GM19328 (cell line): ENCODE data around the gene ITFG1.
"Not testable (repeated sequence)": the region's sequence is repeated elsewhere in the genome, so short reads cannot be mapped to it uniquely, and the experiment has no call there.

Source experiments
- ATAC-seq: cut with Tn5 transposase; IDR thresholded peaks from one replicate; pipeline ENCODE4 v1.9.1; 2021; ENCODE audit warnings: mild to moderate bottlenecking, moderate library complexity; ENCODE audit not compliant: unreplicated experiment

Gene ITFG1

GRCh38 chr16:47342055-47342454 lies 118.8 kb downstream of the ITFG1 start:
- no peak for ATAC-seq

- ATAC-seq = not testable (repeated sequence)
Measured at GRCh38 chr16:47330562-47330961, 130.3 kb downstream of the ITFG1 start.

DNA sequence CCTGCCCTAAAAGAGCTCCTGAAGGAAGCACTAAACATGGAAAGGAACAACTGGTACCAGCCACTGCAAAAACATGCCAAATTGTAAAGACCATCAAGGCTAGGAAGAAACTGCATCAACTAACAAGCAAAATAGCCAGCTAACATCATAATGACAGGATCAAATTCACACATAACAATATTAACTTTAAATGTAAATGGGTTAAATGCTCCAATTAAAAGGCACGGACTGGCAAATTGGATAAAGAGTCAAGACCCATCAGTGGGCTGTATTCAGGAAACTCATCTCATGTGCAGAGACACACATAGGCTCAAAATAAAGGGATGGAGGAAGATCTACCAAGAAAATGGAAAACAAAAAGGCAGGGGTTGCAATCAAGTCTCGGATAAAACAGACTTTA lies 136.6 kb downstream of the ITFG1 start:
- not testable (repeated sequence) for ATAC-seq

DNA sequence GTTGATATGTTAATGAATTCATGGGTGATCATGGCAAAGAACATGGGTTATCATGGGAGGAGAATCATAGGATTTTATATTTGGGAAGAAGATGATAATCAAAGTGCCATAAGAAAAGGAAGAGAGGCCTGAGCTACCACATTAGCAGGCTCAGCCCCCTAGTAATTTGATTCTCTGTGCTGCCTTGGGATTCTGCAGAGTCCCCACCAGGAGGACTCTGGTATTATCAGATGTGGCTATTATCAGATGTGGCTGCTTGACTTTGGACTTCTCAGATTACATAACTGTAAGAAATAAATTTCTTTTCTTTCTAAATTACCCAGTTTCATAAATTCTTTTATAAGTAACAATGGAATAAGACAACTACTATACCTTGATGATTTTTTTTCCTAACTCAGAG lies 137.6 kb downstream of the ITFG1 start:
- ATAC-seq = no peak

- no peak for ATAC-seq
Measured at GRCh38 chr16:47320546-47321310, 140.1 kb downstream of the ITFG1 start.

- no peak for ATAC-seq
Measured at GRCh38 chr16:47317465-47318240, 143.2 kb downstream of the ITFG1 start.

DNA sequence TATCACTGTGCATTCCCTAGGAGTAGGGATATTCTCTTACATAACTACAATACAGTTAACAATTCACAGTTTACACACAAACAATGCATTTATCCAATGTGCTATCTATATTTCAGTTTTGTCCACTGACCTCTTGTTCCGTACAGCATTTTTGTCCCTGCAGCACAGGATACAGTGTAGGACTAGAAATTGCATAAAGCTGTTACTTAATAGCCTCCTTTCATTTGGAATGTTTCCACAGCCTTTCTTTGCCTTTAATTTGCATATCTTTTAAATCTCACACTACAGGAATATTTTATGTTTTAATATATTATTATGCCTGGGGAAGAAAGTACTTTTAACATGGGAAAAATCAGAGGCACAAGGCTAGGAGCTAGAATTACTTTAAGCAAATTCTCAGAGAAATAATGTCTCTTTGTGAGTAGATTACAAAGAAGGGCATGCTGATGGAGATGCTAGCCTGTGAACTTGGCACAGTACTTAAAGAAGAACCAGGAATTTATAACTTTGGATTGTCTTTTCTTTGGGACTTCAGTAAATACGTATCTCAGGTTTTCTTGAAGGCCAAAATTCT lies 144.3 kb downstream of the ITFG1 start:
- no peak for ATAC-seq

DNA sequence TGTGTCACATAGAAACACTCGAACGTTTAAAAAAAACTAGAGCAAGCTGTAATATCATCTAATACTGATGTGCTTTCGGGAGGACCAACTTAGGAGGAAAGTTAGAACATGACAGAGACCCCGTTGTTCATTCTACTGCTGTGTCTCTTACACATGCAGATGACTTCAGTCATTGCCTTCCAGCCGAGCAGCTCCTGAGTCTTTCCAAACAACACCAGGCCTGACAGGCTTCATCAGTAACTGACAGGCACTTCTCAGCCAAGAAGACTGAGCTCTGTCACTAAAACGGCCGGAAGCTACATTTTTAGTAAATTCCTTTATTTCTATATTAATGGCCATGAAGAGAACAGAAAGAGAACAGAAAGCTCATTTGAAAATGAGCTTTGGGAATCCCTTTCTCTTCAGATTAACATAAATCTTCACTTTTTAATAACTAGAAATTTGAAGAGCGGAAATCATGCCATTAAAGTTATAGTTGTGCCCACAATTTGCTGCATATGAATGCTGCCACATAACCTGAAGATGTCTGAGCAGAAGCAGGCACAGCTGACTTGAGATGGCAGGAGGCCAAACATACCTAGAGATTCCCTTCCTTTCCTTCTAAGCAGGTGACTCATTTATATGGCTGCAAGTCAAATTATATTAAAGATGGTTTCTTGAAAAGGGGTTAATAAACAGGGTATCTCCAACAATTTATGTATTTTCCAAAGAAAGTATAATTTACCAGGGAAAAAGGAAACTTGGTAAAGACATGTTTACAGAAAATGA lies 148.9 kb downstream of the ITFG1 start:
- ATAC-seq = no peak

GRCh38 chr16:47310792-47311211 lies 150.1 kb downstream of the ITFG1 start:
- ATAC-seq = no peak

GRCh38 chr16:47309581-47310312 lies 151.1 kb downstream of the ITFG1 start:
- ATAC-seq = no peak

DNA sequence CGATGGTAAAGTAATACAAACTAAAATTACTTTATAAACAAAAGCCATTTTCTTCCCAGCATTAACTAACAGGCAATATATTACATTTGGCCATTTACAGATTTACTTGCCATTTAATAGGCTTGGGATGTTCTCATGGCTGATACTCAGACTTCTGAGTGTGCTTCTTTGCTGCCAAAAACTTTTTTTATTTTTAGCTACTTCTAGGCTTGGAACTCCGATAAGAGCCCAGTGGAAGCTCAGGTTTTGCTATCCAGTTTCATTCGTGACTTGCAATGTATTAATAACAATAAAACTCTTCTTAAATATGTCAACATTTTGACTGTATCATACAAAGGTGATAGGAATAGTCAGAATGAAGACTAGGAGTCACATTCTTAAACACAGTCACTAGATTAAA lies 152.3 kb downstream of the ITFG1 start:
- no peak for ATAC-seq

DNA sequence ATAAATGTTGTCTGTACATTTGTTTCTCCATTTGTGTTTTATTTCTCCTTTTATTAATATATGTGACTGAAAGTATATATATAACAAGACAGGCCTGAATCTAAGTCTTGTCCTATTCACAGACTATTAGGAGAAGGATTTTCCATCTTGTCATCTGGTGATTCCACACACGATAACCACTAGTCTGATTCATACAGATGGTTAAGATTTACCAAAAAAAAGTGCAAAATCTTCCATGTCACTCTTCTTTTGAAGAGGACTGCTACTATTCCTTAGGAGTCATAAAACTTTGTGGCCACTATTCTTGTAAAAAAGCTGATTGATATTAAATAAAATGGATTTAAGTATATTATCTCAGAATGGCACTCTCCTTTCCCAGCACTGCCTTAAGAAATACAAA lies 156.3 kb downstream of the ITFG1 start:
- no peak for ATAC-seq

- ATAC-seq = no peak
Measured at GRCh38 chr16:47299587-47299986, 161.3 kb downstream of the ITFG1 start.

- no peak for ATAC-seq
Measured at GRCh38 chr16:47284999-47285398, 175.9 kb downstream of the ITFG1 start.

GRCh38 chr16:47278306-47278970 lies 182.4 kb downstream of the ITFG1 start:
- no peak for ATAC-seq

DNA sequence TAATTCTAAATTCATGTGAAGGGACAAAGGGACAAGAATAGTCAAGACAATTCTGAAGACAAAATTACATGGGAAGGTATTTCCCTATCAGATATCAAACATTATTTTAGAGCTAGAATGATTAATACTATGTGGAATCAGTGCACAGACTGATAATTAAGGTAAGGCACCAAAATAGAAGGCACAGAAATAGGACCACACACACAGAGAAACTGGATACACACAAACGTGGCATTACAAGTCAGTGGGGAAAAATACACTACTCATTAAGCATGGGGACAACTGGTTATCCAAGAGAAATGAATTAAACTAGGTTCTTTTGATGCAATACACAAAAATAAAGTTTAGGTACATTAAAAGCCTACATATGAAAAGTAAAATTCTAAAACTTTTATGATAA lies 184.3 kb downstream of the ITFG1 start:
- ATAC-seq = no peak

DNA sequence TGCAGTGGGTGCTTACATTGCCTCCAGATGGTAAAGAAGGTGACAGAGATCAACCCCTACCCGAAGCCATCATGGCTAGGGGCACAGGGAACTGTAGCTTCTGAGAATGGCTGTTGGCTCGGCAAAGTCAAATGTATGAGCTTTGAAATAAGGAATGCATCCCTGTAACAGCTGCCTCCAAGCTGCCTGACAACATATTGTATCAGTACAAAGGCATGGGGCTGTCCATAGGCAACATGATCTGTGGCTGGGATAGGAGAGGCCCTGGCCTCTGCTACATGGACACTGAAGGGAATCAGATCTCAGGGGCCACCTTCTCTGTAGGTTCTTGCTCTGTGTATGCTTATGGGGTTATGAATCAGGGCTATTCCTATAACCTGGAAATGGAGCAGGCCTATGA lies 197.9 kb downstream of the ITFG1 start:
- ATAC-seq = no peak

DNA sequence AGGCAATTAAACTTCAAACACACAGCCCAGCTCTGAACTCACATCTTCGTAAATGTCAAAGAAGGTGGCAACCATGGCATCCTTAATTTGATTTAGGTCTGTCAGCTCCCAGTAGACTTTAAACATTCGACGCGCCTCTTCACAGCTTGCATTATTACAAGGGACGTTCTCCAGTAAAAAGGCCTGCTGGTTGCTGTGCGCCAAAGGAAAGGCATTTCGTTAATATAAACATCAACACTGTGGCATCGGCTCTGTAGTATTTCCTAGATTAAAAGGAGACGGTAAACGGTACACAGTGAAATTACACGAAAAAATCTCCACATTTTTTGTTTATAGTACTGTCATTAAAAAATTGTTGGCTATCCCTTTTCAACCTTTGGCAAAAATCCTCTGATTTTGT lies 200.4 kb downstream of the ITFG1 start:
- ATAC-seq = no peak

DNA sequence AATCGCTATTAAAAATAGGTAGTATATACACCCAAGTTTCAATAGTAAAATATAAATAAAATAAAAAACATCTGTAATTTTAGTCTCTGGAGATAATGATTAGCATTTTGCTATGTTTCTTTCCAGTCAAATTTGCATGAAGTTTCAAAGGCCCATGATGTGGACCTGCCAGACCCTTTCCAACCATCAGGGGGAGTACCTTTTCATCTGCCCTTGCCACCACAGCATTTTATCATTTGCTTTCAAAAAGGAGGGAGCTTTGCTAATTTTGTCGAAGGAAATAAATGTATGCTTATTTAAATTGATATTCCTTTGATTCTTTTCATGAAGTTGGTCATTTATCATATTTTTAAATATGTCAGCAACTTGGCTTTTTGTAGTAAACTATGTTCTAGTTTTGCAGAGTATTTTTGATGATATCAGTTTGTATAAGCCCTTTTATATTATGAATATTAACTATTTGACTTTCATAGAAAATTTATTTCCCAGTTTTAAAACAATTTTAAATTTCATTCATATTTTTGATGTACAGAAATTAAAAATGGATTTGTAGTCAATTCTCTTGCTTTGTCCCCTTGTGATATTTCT lies 201.9 kb downstream of the ITFG1 start:
- no peak for ATAC-seq

DNA sequence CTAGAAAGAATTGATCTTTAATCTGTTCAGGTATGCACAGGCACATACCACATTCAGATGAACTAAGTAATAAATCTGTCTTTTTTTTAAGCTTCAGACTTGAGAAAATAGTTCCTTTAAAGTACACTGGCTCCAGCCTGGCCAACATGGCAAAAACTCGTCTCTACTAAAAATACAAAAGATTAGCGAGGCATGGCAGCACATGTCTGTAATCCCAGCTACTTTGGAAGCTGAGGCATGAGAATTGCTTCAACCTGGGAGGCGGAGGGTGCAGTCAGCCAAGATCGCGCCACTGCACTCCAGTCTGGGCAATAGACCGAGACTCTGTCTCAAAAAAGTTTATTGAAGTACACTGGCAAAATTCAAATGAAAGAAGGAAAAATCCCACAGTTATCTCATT lies 206.1 kb downstream of the ITFG1 start:
- ATAC-seq = no peak
